ENCODE measurements around the gene PPP3CA.

The PPP3CA gene

DNA sequence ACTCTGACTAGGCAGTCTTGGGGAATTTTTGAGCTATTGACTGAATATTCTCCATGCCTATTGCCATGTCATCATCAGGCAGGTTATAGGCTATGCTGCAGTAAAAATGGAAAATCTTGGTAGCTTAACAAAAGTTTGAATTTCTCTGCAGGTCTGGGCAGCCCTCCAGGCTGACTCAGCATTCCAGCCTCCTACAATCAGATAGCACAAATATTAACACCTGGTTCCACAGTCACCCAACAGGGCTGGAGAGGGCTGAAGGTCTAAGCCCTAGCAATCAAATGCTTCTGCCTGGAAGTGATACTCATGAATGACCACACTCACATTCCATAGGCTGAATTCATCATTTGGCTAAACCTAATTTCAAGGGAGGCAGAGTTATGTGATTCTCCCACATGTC, 9.6 kb upstream of the PPP3CA start:
- TF ChIP-seq, protein P1, sequence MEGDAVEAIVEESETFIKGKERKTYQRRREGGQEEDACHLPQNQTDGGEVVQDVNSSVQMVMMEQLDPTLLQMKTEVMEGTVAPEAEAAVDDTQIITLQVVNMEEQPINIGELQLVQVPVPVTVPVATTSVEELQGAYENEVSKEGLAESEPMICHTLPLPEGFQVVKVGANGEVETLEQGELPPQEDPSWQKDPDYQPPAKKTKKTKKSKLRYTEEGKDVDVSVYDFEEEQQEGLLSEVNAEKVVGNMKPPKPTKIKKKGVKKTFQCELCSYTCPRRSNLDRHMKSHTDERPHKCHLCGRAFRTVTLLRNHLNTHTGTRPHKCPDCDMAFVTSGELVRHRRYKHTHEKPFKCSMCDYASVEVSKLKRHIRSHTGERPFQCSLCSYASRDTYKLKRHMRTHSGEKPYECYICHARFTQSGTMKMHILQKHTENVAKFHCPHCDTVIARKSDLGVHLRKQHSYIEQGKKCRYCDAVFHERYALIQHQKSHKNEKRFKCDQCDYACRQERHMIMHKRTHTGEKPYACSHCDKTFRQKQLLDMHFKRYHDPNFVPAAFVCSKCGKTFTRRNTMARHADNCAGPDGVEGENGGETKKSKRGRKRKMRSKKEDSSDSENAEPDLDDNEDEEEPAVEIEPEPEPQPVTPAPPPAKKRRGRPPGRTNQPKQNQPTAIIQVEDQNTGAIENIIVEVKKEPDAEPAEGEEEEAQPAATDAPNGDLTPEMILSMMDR (IDR thresholded peaks at IDR 0.05; ENCODE audit: insufficient read depth, low read length, missing control alignments) = no peak
- H3K4me3 ChIP-seq (ENCODE audit: low read depth, low read length) = no peak overlapping the region
- DNase-seq (ENCODE audit: low read depth, low spot score) = peak; percentile 89
- CTCF ChIA-PET = interaction anchor here (1.3 to 2.2 kb wide), 2 partner anchors 8 to 9 kb away, joined by 3 to 6 read pairs; no protein-coding TSS in a partner anchor
- POLR2A ChIA-PET = interaction anchor here (0.8 to 1.7 kb wide), 2 partner anchors 9 kb away, joined by 3 to 15 read pairs; partner anchors contain the start of gene PPP3CA

DNA sequence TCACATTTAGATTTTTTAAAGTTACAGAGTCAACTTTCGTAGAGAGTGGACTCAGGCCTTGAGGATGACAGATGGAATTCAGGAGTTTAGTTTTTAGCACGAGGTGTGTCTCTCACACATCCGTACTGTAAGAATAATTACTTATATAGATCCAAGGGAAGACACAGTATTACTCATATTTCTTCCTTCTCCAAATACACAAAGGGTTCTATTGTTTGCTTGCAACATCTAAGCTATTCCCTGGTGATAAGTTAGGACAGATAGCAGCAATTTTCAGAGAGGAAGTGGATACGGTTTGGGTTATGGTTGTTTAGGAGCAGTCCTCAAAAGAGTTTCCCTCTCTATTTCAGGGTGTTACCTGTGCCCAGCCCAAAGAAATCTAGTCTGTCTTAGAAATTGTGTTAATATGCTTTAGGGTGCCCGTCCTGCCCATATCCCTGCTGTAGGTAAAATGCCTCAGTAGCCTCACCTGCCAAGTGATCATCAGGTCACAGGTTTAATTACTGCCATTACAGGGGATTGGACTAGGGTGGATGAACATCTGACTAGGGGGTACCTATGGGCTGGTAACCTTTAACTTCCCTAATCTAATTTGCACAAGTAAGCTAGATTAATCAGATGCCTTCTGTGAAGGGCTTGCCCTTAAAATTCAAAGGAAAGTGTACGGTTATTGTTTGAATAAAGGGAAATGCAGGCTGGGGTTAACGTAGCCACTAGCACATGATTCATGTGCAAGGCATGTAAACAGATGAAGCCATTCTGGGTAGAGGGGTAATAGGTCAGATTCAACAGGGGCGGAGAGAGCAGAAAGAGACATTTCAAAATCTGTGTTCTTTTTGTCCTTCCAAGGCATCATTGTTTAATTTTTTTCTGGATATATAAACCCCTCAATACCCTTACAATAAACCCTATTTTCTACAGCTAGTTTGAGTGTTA, 8.7 kb upstream of the PPP3CA start:
- no peak overlapping the region for H3K4me3 ChIP-seq (ENCODE audit: low read depth, low read length)
- ChIA-PET CTCF (interaction anchor here (1.3 to 2.2 kb wide), 2 partner anchors 7 to 10 kb away, joined by 3 to 6 read pairs; no protein-coding TSS in a partner anchor), POLR2A (interaction anchor here (1.7 kb wide), 1 partner anchor 9 kb away, joined by 15 read pairs; the partner anchor contains the start of gene PPP3CA)
- peak; percentile 53 for DNase-seq (ENCODE audit: low read depth, low spot score)
- TF ChIP-seq, protein P1 (IDR thresholded peaks at IDR 0.05; ENCODE audit: insufficient read depth, low read length, missing control alignments) = no peak

DNA sequence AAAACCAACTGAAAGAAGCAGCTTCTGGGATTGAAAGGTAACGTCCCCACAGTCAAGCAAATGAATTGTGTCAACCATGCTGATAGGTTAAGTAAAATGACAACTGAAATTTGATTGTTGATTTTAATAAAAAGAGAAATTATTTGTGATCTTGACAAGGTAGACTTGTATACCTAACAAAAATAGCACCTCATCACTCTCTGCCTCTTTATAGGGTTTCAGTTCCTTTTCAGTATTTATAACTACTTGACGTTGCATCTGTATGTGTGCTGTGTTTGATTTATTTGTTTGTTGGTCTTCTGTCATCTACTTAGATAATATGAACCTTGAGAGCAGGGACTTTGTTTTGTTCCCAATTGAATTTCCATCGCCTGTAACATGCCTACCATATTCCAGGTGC, 7.9 kb upstream of the PPP3CA start:
- TF ChIP-seq, protein P1 (IDR thresholded peaks at IDR 0.05; ENCODE audit: insufficient read depth, low read length, missing control alignments) = no peak
- CTCF ChIA-PET = no interaction called here
- POLR2A ChIA-PET = no interaction called here
- H3K4me3 ChIP-seq (ENCODE audit: low read depth, low read length) = no peak overlapping the region
- no peak for DNase-seq (ENCODE audit: low read depth, low spot score)

DNA sequence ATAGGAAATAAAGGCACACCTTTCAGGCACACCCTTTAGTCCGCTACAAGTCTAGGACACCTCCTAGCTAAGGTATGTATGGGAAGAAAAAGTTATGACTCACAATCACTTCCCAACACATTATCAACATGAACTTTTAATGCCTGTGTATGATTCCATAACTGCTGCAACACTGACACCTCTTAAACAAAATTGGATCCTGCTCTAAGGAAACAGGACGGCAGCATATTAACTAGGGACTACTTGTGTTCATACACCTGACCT, 2.4 kb upstream of the PPP3CA start:
- H3K4me3 ChIP-seq (ENCODE audit: low read depth, low read length) = no peak overlapping the region
- no peak for DNase-seq (ENCODE audit: low read depth, low spot score)
- ChIA-PET POLR2A (no interaction called here), CTCF (interaction anchor here (2.3 kb wide), 1 partner anchor 8 kb away, joined by 6 read pairs; no protein-coding TSS in a partner anchor)
- TF ChIP-seq, protein P1 (IDR thresholded peaks at IDR 0.05; ENCODE audit: insufficient read depth, low read length, missing control alignments) = no peak

DNA sequence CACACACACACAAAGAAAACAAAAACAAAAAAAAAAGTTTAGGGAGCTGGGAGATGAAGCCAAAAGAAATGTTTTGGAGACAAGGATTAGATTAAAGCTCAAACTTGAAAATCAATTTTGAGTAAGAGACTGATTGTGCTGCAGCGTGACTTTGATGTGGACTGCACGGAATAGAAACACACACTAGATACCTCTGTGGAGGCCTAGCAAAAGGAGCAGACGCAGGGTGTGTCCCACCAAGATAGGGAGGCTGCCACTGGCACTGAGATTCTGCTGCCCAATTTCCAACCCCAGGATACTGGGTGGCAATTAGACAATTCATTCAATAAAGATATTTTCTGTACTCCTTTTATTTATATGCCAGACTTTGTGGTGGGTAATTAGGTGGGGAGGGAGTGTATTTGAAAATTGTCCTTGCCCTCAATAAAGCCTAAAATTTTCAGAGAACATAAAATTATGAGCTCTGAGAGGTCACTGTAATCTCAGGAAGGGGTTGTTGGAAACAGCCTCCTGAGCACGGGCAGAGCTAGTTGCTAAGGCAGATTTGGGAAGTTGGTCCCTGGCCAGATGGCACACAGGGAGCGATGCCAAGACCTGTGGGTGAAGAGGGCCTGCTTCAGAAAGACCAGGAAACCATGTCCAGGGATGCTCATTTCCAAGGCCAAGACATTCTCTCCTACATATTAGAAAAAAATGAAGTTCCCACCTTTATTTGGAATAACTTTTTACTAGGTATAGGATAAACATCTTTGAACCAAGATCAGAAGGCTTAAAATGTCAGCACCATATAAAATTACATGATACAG, 1.9 kb upstream of the PPP3CA start:
- ChIA-PET POLR2A (interaction anchor here (1.7 kb wide), 1 partner anchor 17 kb away, joined by 7 read pairs; no protein-coding TSS in a partner anchor), CTCF (interaction anchor here (1.1 to 2.3 kb wide), 3 partner anchors 8 to 111 kb away, joined by 3 to 6 read pairs (median 4); no protein-coding TSS in a partner anchor)
- no peak overlapping the region; the same call in 1 of the 2 replicates for H3K4me3 ChIP-seq (ENCODE audit: low read depth, low read length)
- DNase-seq (ENCODE audit: low read depth, low spot score) = no peak
- TF ChIP-seq, protein P1 (IDR thresholded peaks at IDR 0.05; ENCODE audit: insufficient read depth, low read length, missing control alignments) = no peak
